ENCODE measurements around the gene TOGARAM2. TPM values are rescaled to one million over a fixed set of nuclear protein-coding genes. Genes with fewer than 3 reads are reported as not detected.

The TOGARAM2 gene
- total and polyA plus RNA-seq, 2 of the 13 experiments (the other 11 are each of a cell fraction or from before 2014, with no cell fraction given) = under 0.01 to 0.05 TPM

GRCh38 chr2:29014331-29014730 lies 33.2 kb downstream of the TOGARAM2 start (continued):
- TF ChIP-seq DMTF1 (CRISPR knock-in tag; IDR thresholded peaks at IDR 0.05) = no peak
- TF ChIP-seq ZNF605 (CRISPR knock-in tag; IDR thresholded peaks at IDR 0.05) = no peak

- WGBS (ENCODE audit: low lambda C conversion rate) = 34% methylated on average over 13 of the region's 13 CpGs
- Histone ChIP-seq H3K9ac (ENCODE audit: insufficient read depth, low read depth, low read length) (no peak overlapping the region), H2AFZ (ENCODE audit: low read length) (no peak overlapping the region), H3K4me3 (replicated peaks in 1 of 3; ENCODE audit: insufficient read depth in 1 of 3, low read depth in 2 of 3, low read length in 3 of 3) (no peak overlapping the region), H3K36me3 (replicated peaks in 1 of 2; ENCODE audit: control insufficient read depth in 1 of 2, insufficient read depth in 2 of 2, low read length in 2 of 2) (no peaks in the 10 kb centered on the region), H4K20me1 (ENCODE audit: insufficient read depth, low read length) (no peaks in the 10 kb centered on the region; the same call in 1 of the 2 replicates), H3K4me1 (ENCODE audit: insufficient read depth, low read length) (no peaks in the 10 kb centered on the region), H3K9me3 (ENCODE audit: low read length) (no peaks in the 10 kb centered on the region), H3K27me3 (ENCODE audit: control insufficient read depth in 1 of 2, insufficient read depth in 2 of 2, low read length in 2 of 2) (peaks cover 11 to 71% of the 10 kb centered on the region in 2 experiments), H3K27ac (ENCODE audit: extremely low read length, insufficient read depth, low read length) (no peak overlapping the region), H3K79me2 (ENCODE audit: insufficient read depth, low read length) (no peaks in the 10 kb centered on the region), H3K4me2 (ENCODE audit: low read depth, low read length) (no peak overlapping the region)
- ATAC-seq (peak; percentile 47), FAIRE-seq (no peak), DNase-seq (ENCODE audit: low spot score) (no peak)
- POLR2A ChIA-PET = no interaction called here
- no TSS peak for BruUV-seq (replicated peaks)
- CTCF ChIA-PET (ENCODE audit: low intra/inter-chr PET ratio, low total read pairs) = no interaction called here
- intact Hi-C loops (cut with micrococcal nuclease; ENCODE audit: unreplicated experiment) = no loop called here
- in situ Hi-C loops (cut with HindIII; ENCODE audit: extremely low pct_ligation_motif_present, low pct_unique_long_range_greater_than_20kb) = no loop called here
- TF ChIP-seq HES4 (CRISPR knock-in tag; IDR thresholded peaks at IDR 0.05; ENCODE audit: borderline replicate concordance) = no peak
- TF ChIP-seq, protein P1, sequence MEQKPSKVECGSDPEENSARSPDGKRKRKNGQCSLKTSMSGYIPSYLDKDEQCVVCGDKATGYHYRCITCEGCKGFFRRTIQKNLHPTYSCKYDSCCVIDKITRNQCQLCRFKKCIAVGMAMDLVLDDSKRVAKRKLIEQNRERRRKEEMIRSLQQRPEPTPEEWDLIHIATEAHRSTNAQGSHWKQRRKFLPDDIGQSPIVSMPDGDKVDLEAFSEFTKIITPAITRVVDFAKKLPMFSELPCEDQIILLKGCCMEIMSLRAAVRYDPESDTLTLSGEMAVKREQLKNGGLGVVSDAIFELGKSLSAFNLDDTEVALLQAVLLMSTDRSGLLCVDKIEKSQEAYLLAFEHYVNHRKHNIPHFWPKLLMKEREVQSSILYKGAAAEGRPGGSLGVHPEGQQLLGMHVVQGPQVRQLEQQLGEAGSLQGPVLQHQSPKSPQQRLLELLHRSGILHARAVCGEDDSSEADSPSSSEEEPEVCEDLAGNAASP (CRISPR knock-in tag; IDR thresholded peaks at IDR 0.05; ENCODE audit: borderline replicate concordance) = no peak
- no peak for TF ChIP-seq HBP1 (CRISPR knock-in tag; IDR thresholded peaks at IDR 0.05; ENCODE audit: low read depth)
- no peak for TF ChIP-seq ZBTB46 (CRISPR knock-in tag; IDR thresholded peaks at IDR 0.05; ENCODE audit: borderline replicate concordance)
- TF ChIP-seq, protein P2, sequence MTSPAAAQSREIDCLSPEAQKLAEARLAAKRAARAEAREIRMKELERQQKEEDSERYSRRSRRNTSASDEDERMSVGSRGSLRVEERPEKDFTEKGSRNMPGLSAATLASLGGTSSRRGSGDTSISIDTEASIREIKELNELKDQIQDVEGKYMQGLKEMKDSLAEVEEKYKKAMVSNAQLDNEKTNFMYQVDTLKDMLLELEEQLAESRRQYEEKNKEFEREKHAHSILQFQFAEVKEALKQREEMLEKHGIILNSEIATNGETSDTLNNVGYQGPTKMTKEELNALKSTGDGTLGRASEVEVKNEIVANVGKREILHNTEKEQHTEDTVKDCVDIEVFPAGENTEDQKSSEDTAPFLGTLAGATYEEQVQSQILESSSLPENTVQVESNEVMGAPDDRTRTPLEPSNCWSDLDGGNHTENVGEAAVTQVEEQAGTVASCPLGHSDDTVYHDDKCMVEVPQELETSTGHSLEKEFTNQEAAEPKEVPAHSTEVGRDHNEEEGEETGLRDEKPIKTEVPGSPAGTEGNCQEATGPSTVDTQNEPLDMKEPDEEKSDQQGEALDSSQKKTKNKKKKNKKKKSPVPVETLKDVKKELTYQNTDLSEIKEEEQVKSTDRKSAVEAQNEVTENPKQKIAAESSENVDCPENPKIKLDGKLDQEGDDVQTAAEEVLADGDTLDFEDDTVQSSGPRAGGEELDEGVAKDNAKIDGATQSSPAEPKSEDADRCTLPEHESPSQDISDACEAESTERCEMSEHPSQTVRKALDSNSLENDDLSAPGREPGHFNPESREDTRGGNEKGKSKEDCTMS (CRISPR knock-in tag; conservative IDR thresholded peaks at IDR 0.05) = no peak
- TF ChIP-seq, protein P3, sequence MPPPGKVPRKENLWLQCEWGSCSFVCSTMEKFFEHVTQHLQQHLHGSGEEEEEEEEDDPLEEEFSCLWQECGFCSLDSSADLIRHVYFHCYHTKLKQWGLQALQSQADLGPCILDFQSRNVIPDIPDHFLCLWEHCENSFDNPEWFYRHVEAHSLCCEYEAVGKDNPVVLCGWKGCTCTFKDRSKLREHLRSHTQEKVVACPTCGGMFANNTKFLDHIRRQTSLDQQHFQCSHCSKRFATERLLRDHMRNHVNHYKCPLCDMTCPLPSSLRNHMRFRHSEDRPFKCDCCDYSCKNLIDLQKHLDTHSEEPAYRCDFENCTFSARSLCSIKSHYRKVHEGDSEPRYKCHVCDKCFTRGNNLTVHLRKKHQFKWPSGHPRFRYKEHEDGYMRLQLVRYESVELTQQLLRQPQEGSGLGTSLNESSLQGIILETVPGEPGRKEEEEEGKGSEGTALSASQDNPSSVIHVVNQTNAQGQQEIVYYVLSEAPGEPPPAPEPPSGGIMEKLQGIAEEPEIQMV (CRISPR knock-in tag; IDR thresholded peaks at IDR 0.05; ENCODE audit: low read depth) = no peak
- TF ChIP-seq ZNF180 (CRISPR knock-in tag; IDR thresholded peaks at IDR 0.05; ENCODE audit: borderline replicate concordance, low read depth) = no peak
- no peak for TF ChIP-seq ZNF589 (CRISPR knock-in tag; conservative IDR thresholded peaks at IDR 0.05)
Observed at GRCh38 chr2:29014811-29015421, 33.8 kb downstream of the TOGARAM2 start.

Measured in HepG2 (cell line).